H1 (cell line): ENCODE measurements around the gene STXBP5. TPM values are rescaled to one million over a fixed set of nuclear protein-coding genes. Genes with fewer than 3 reads are reported as not detected.

Experiments used
- CTCF ChIA-PET: fragments of 300-600 bp; sonication (Branson Sonifier 250); formaldehyde crosslinking; loops from one replicate; lab custom pipeline; 2021; ENCODE audit not compliant: partially characterized antibody; lab: Charles Lee
- POLR2A ChIA-PET: fragments of 300-600 bp; sonication (Branson Sonifier 250); formaldehyde crosslinking; loops from one replicate; lab custom pipeline; 2021; ENCODE audit warnings: inconsistent platforms; ENCODE audit not compliant: partially characterized antibody; lab: Charles Lee
- DNase-seq, 2 experiments: peaks; one replicate each; pipeline versions ENCODE4 v3.0.0 to v3.0.0-alpha.2; 2010 to 2022; ENCODE audit warnings: low spot score in 2 of 2, low read depth in 1 of 2, mixed read lengths in 1 of 2
- FAIRE-seq: peaks from 2 replicates; lab custom pipeline; 2011; peaks lifted over from hg19 to GRCh38; lab: Jason Lieb, UNC
- H2AFZ ChIP-seq: 2 replicates; pipeline ENCODE4 v1.8.1; 2012; ENCODE audit warnings: low read length, inconsistent platforms
- H2AK5ac ChIP-seq: 2 replicates; pipeline ENCODE4 v1.6.1; 2013; ENCODE audit warnings: low read depth, low read length
- H2BK120ac ChIP-seq: replicated peaks from 2 replicates; pipeline ENCODE3; 2013; ENCODE audit warnings: low read depth, low read length, inconsistent platforms
- H2BK12ac ChIP-seq: 2 replicates; pipeline ENCODE4 v1.6.1; 2013; ENCODE audit warnings: low read depth, low read length
- H2BK15ac ChIP-seq: 2 replicates; pipeline ENCODE4 v1.6.1; 2013; ENCODE audit warnings: low read length
- H2BK20ac ChIP-seq: 2 replicates; pipeline ENCODE4 v1.6.1; 2013; ENCODE audit warnings: low read length
- H2BK5ac ChIP-seq: 2 replicates; pipeline ENCODE4 v1.6.1; 2013; ENCODE audit warnings: low read depth, low read length
- H3K14ac ChIP-seq: 2 replicates; pipeline ENCODE4 v1.6.1; 2013; ENCODE audit warnings: inconsistent platforms; ENCODE audit not compliant: insufficient read length
- H3K18ac ChIP-seq: 2 replicates; pipeline ENCODE4 v1.6.1; 2013; ENCODE audit warnings: low read length; ENCODE audit errors: extremely low read depth
- H3K23ac ChIP-seq: 2 replicates; pipeline ENCODE4 v1.6.1; 2013; ENCODE audit warnings: inconsistent platforms; ENCODE audit not compliant: insufficient read length
- H3K23me2 ChIP-seq: 2 replicates; pipeline ENCODE4 v1.6.1; 2013; ENCODE audit warnings: low read depth, low read length
- H3K27ac ChIP-seq: 2 replicates; pipeline ENCODE4 v1.6.1; 2011; ENCODE audit warnings: low read depth, low read length, inconsistent platforms
- H3K27me3 ChIP-seq, 4 experiments: replicated peaks in 1 of 4; 1 replicate in 1 of 4; 2 replicates in 3 of 4; pipeline versions ENCODE4 v1.6.1 to v1.8.1; 2011 to 2013; ENCODE audit warnings: low read length in 3 of 4, mild to moderate bottlenecking in 3 of 4, inconsistent platforms in 2 of 4, mixed read lengths in 2 of 4, moderate library complexity in 1 of 4; ENCODE audit not compliant: control insufficient read depth in 3 of 4, insufficient read depth in 3 of 4; ENCODE audit errors: extremely low read depth in 1 of 4
- H3K36me3 ChIP-seq, 4 experiments: 2 replicates each; pipeline versions ENCODE4 v1.6.1 to v1.8.1; 2011 to 2013; ENCODE audit warnings: mild to moderate bottlenecking in 4 of 4, low read length in 3 of 4, moderate library complexity in 2 of 4, control low read depth in 1 of 4, inconsistent platforms in 1 of 4; ENCODE audit not compliant: insufficient read depth in 4 of 4, control insufficient read depth in 2 of 4
- H3K4ac ChIP-seq: replicated peaks from 2 replicates; pipeline ENCODE3; 2013; ENCODE audit warnings: low read length, low read depth, mixed read lengths, inconsistent platforms; ENCODE audit not compliant: insufficient read length
- H3K4me1 ChIP-seq, 4 experiments: replicated peaks in 1 of 4; 1 replicate in 1 of 4; 2 replicates in 3 of 4; pipeline versions ENCODE4 v1.6.1 to v1.8.1; 2011 to 2013; ENCODE audit warnings: low read length in 3 of 4, inconsistent platforms in 2 of 4, mixed read lengths in 1 of 4; ENCODE audit not compliant: insufficient read depth in 4 of 4, control insufficient read depth in 3 of 4
- H3K4me2 ChIP-seq, 2 experiments: 2 replicates each; pipeline versions ENCODE4 v1.6.1 to v1.8.1; 2011 to 2013; ENCODE audit warnings: low read depth in 2 of 2, low read length in 2 of 2, control low read depth in 1 of 2, inconsistent platforms in 1 of 2, mild to moderate bottlenecking in 1 of 2; ENCODE audit not compliant: insufficient read depth in 1 of 2
- H3K4me3 ChIP-seq, 4 experiments: fragments of 200-600, 300-600 bp in 1 of 4; sonication (generic), shearing (Covaris generic), sonication (Bioruptor Twin) in 1 of 4; 2 replicates each; pipeline versions ENCODE4 v1.5.1 to v1.8.1; 2011 to 2016; ENCODE audit warnings: low read length in 4 of 4, low read depth in 3 of 4, control low read depth in 2 of 4, inconsistent platforms in 2 of 4, mild to moderate bottlenecking in 2 of 4, mixed read lengths in 1 of 4, moderate library complexity in 1 of 4; ENCODE audit not compliant: insufficient read depth in 2 of 4; ENCODE audit errors: extremely low read depth in 1 of 4
- H3K56ac ChIP-seq: replicated peaks from 2 replicates; pipeline ENCODE3; 2013; ENCODE audit warnings: low read depth, mild to moderate bottlenecking, mixed read lengths, low read length, inconsistent platforms; ENCODE audit not compliant: insufficient read length
- H3K79me1 ChIP-seq: 2 replicates; pipeline ENCODE4 v1.6.1; 2013; ENCODE audit warnings: low read depth, low read length, control low read depth
- H3K79me2 ChIP-seq, 2 experiments: 2 replicates each; pipeline versions ENCODE4 v1.6.1 to v1.8.1; 2012 to 2013; ENCODE audit warnings: low read length in 2 of 2, mild to moderate bottlenecking in 2 of 2, inconsistent platforms in 1 of 2; ENCODE audit not compliant: insufficient read depth in 2 of 2, control insufficient read depth in 1 of 2
- H3K9ac ChIP-seq, 4 experiments: replicated peaks in 1 of 4; 1 replicate in 1 of 4; 2 replicates in 3 of 4; pipeline versions ENCODE4 v1.6.1 to v1.8.1; 2011 to 2013; ENCODE audit warnings: low read depth in 3 of 4, low read length in 3 of 4, control low read depth in 2 of 4, mild to moderate bottlenecking in 2 of 4, moderate library complexity in 2 of 4, inconsistent platforms in 1 of 4; ENCODE audit errors: extremely low read depth in 1 of 4
- H3K9me3 ChIP-seq, 2 experiments: 2 replicates each; pipeline versions ENCODE4 v1.6.1 to v1.8.1; 2012 to 2013; ENCODE audit warnings: mild to moderate bottlenecking in 2 of 2, moderate library complexity in 2 of 2, control low read depth in 1 of 2, inconsistent platforms in 1 of 2, low read depth in 1 of 2, low read length in 1 of 2, mixed read lengths in 1 of 2; ENCODE audit not compliant: insufficient read depth in 2 of 2
- H4K20me1 ChIP-seq, 2 experiments: replicated peaks in 1 of 2; 2 replicates each; pipeline versions ENCODE3 to v1.8.1; 2011 to 2013; ENCODE audit warnings: inconsistent platforms in 2 of 2, low read length in 2 of 2, mild to moderate bottlenecking in 1 of 2; ENCODE audit not compliant: insufficient read depth in 2 of 2, control insufficient read depth in 1 of 2
- H4K5ac ChIP-seq: 2 replicates; pipeline ENCODE4 v1.6.1; 2013; ENCODE audit warnings: low read length, low read depth, mixed read lengths, inconsistent platforms; ENCODE audit not compliant: insufficient read length
- H4K8ac ChIP-seq: 2 replicates; pipeline ENCODE4 v1.8.0; 2013; ENCODE audit warnings: mild to moderate bottlenecking, moderate library complexity, low read length, inconsistent platforms; ENCODE audit not compliant: insufficient read depth; ENCODE audit errors: extremely low read depth
- H4K91ac ChIP-seq: replicated peaks from 2 replicates; pipeline ENCODE3; 2013; ENCODE audit warnings: low read length, mixed read lengths, inconsistent platforms; ENCODE audit not compliant: insufficient read length
- ATF3 ChIP-seq: IDR thresholded peaks from 2 replicates; pipeline ENCODE4 v1.6.1; 2011; ENCODE audit warnings: low read depth, mild to moderate bottlenecking, low read length; ENCODE audit not compliant: insufficient read depth
- CEBPB ChIP-seq: IDR thresholded peaks from 2 replicates; pipeline ENCODE4 v1.6.1; 2012; ENCODE audit warnings: low read depth, low read length
- CREB1 ChIP-seq: IDR thresholded peaks from 2 replicates; pipeline ENCODE4 v1.6.1; 2012; ENCODE audit warnings: inconsistent platforms
- EP300 ChIP-seq, 2 experiments: IDR thresholded peaks; 1 replicate in 1 of 2; 2 replicates in 1 of 2; pipeline ENCODE4 v1.6.1; 2011 to 2012; ENCODE audit warnings: low read depth in 2 of 2, low read length in 2 of 2, mild to moderate bottlenecking in 2 of 2, borderline replicate concordance in 1 of 2, inconsistent platforms in 1 of 2, moderate library complexity in 1 of 2
- HDAC2 ChIP-seq, 2 experiments: fragments of 300-600 bp in 1 of 2; sonication (generic) in 1 of 2; IDR thresholded peaks; 2 replicates each; pipeline ENCODE4 v1.6.1; 2011 to 2012; ENCODE audit warnings: low read depth in 2 of 2, low read length in 2 of 2, mild to moderate bottlenecking in 2 of 2, moderate library complexity in 2 of 2, borderline replicate concordance in 1 of 2, inconsistent platforms in 1 of 2
- HDAC6 ChIP-seq: IDR thresholded peaks from one replicate; pipeline ENCODE4 v1.7.1; 2012; ENCODE audit warnings: low read depth, mild to moderate bottlenecking, inconsistent platforms, low read length, moderate library complexity
- MAX ChIP-seq: IDR thresholded peaks from 2 replicates; pipeline ENCODE4 v1.6.1; 2012; ENCODE audit warnings: inconsistent platforms
- NRF1 ChIP-seq: IDR thresholded peaks from 2 replicates; pipeline ENCODE4 v1.6.1; 2011; ENCODE audit warnings: mild to moderate bottlenecking, low read depth, low read length, improper control_type of control experiment
- SAP30 ChIP-seq: fragments of 300-600 bp; sonication (generic); IDR thresholded peaks from 2 replicates; pipeline ENCODE4 v1.7.1; 2012; ENCODE audit warnings: low read length, moderate library complexity, mild to moderate bottlenecking, inconsistent platforms; ENCODE audit not compliant: insufficient read depth, insufficient replicate concordance
- SP1 ChIP-seq: IDR thresholded peaks from 2 replicates; pipeline ENCODE4 v1.6.1; 2011; ENCODE audit warnings: low read depth, low read length
- TBP ChIP-seq: IDR thresholded peaks from 2 replicates; pipeline ENCODE4 v1.6.1; 2011; ENCODE audit warnings: low read depth, low read length, improper control_type of control experiment
- TCF12 ChIP-seq: IDR thresholded peaks from 2 replicates; pipeline ENCODE4 v1.6.1; 2011; ENCODE audit warnings: low read depth, mild to moderate bottlenecking, low read length
- WGBS, 2 experiments: shearing (Covaris generic) in 1 of 2; methylation state at CpG; one replicate each; pipeline versions ENCODE4 v1.1.6 to v1.1.7; 2013 to 2015; ENCODE audit warnings: low lambda C conversion rate in 2 of 2, mixed read lengths in 2 of 2, inconsistent platforms in 1 of 2, low coverage in 1 of 2, missing lambda C conversion rate in 1 of 2; ENCODE audit not compliant: insufficient replicate concordance in 2 of 2, insufficient coverage in 1 of 2, insufficient read length in 1 of 2; ENCODE audit errors: extremely low coverage in 1 of 2, missing lambda C conversion rate in 1 of 2; 5-methylcytosine and 5-hydroxymethylcytosine counted together
- polyA plus RNA-seq, 7 experiments: library from polyadenylated mRNA; depleted of rRNA in 3 of 7; stranded (reverse) in 5 of 7; unstranded in 2 of 7; fragments of >200 nt in 5 of 7; fragments of 200-250 nt in 2 of 7; gene quantifications; 1 replicate in 5 of 7; 2 replicates in 1 of 7; 4 replicates in 1 of 7; pipeline versions ENCODE4 v1.2.1 to v1.2.3, GENCODE V29; 2011 to 2013; ENCODE audit warnings: missing spikeins in 2 of 7, mixed read lengths in 2 of 7
- total RNA-seq: library from RNA; stranded (reverse); fragmentation: NEBNext Ultra II Directional; extraction: Animal tissue kit (Norgen Biotek cat#: 25700); gene quantifications from 2 replicates; pipeline ENCODE4 v1.2.1, GENCODE V29; 2021

Gene STXBP5
- total and polyA plus RNA-seq, 2 of the 8 experiments (the other 6 are each of a cell fraction or from before 2014, with no cell fraction given) = 2.7 to 10.8 TPM

- POLR2A ChIA-PET = interaction anchor here (2.0 kb wide), 1 partner anchor 7 kb away, joined by 4 read pairs; no protein-coding TSS in a partner anchor
- H3K79me1 ChIP-seq = no peaks in the 10 kb centered on the region
- no peak overlapping the region for H2BK20ac ChIP-seq
- TF ChIP-seq MAX (no peak), HDAC2 (IDR thresholded peaks at IDR 0.05; ENCODE audit: borderline replicate concordance in 1 of 2, low read depth in 2 of 2, low read length in 2 of 2) (no peak), HDAC6 (no peak), SAP30 (no peak), CREB1 (no peak), TBP (no peak), SP1 (no peak), NRF1 (no peak), EP300 (IDR thresholded peaks at IDR 0.05; ENCODE audit: borderline replicate concordance in 1 of 2, low read depth in 2 of 2, low read length in 2 of 2) (no peak), ATF3 (no peak), TCF12 (no peak), CEBPB (no peak)
Observed at GRCh38 chr6:147209762-147210449, 5.7 kb downstream of the STXBP5 start.

More at GRCh38 chr6:147209762-147210449, 5.7 kb downstream of the STXBP5 start:
- Histone ChIP-seq H4K8ac (no peak overlapping the region), H3K4me1 (0 out of 7 replicates have a peak, but pooled peaks cover 0 to 2% (median 0%) of the 10 kb centered on the region in 4 experiments), H2AK5ac (no peak overlapping the region), H3K9ac (no peak overlapping the region), H3K27me3 (0 out of 7 replicates have a peak, but pooled peaks cover 0 to 2% (median 0%) of the 10 kb centered on the region in 4 experiments), H4K91ac (no peak overlapping the region), H2AFZ (no peak overlapping the region), H3K4ac (no peak overlapping the region), H3K4me2 (no peak overlapping the region), H3K4me3 (no peak overlapping the region), H2BK120ac (no peak overlapping the region), H3K23ac (no peak overlapping the region), H3K14ac (no peak overlapping the region), H3K79me2 (peaks cover 0 to 30% of the 10 kb centered on the region in 2 experiments; a peak in 3 of 4 replicates), H2BK5ac (no peak overlapping the region), H3K18ac (no peak overlapping the region), H3K36me3 (peaks cover 0 to 2% (median 0%) of the 10 kb centered on the region in 4 experiments; a peak in 1 of 8 replicates), H2BK15ac (no peak overlapping the region), H4K20me1 (no peaks in the 10 kb centered on the region), H2BK12ac (no peak overlapping the region), H4K5ac (no peak overlapping the region), H3K9me3 (no peaks in the 10 kb centered on the region), H3K23me2 (no peaks in the 10 kb centered on the region), H3K56ac (no peak overlapping the region), H3K27ac (no peak overlapping the region)
- FAIRE-seq (no peak), DNase-seq (no peak)
- 92% methylated on average over 2 of the region's 2 CpGs; no CpG with 5 or more reads in 1 of the 2 experiments for WGBS, 2 experiments
- CTCF ChIA-PET = interaction anchor here (0.7 to 0.9 kb wide), 2 partner anchors 13 to 40 kb away, joined by 3 read pairs; no protein-coding TSS in a partner anchor
